HUES48 (cell line): ENCODE results near the gene CACNA1D.

Experiments used
- H3K27ac ChIP-seq: one replicate; pipeline ENCODE4 v1.7.0; 2013; ENCODE audit warnings: low read depth, low read length, inconsistent platforms
- H3K27me3 ChIP-seq: 2 replicates; pipeline ENCODE4 v1.6.1; 2013; ENCODE audit warnings: mild to moderate bottlenecking, low read length; ENCODE audit not compliant: control insufficient read depth, insufficient read depth
- H3K36me3 ChIP-seq: 2 replicates; pipeline ENCODE4 v1.6.1; 2013; ENCODE audit warnings: low read length; ENCODE audit not compliant: control insufficient read depth, insufficient read depth
- H3K4me1 ChIP-seq: 2 replicates; pipeline ENCODE4 v1.6.1; 2013; ENCODE audit warnings: mild to moderate bottlenecking, low read length; ENCODE audit not compliant: control insufficient read depth, insufficient read depth
- H3K4me3 ChIP-seq: 2 replicates; pipeline ENCODE4 v1.5.1; 2013; ENCODE audit warnings: mild to moderate bottlenecking, low read depth, low read length
- H3K9ac ChIP-seq: 2 replicates; pipeline ENCODE4 v1.6.1; 2013; ENCODE audit warnings: mild to moderate bottlenecking, low read depth, low read length, moderate library complexity
- H3K9me3 ChIP-seq: 2 replicates; pipeline ENCODE4 v1.6.1; 2013; ENCODE audit warnings: low read length; ENCODE audit not compliant: control insufficient read depth, insufficient read depth

CACNA1D gene

DNA sequence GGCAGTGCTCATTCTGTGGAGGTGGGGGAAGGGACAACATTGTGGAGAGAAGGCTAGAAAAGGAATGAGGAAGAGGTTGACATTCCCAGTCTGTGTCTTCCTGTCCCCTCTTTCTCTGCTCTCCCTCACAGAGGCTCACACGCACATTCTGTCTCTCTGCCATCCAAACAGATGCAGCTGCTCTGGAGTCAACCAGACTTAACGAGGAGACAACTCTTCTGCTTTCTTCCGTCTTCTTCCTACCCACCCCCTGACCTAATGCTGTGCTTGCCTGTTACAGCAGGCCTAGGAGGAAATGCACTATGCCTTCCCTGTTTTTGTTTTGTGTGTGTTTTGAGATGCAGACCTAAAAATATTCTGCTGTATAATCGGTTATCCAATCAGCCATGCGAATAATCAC lies 121.9 kb downstream of the CACNA1D start:
- Histone ChIP-seq H3K9ac (no peak overlapping the region), H3K4me1 (0 out of 2 replicates have a peak, but pooled peaks cover 5% of the 10 kb centered on the region), H3K27ac (no peak overlapping the region), H3K36me3 (no peaks in the 10 kb centered on the region), H3K27me3 (no peaks in the 10 kb centered on the region), H3K9me3 (no peaks in the 10 kb centered on the region), H3K4me3 (no peak overlapping the region)

GRCh38 chr3:53616971-53617892 lies 122.8 kb downstream of the CACNA1D start:
- no peak overlapping the region for H3K9ac ChIP-seq
- no peak overlapping the region for H3K27ac ChIP-seq
- no peak overlapping the region for H3K4me3 ChIP-seq
- no peaks in the 10 kb centered on the region for H3K27me3 ChIP-seq
- H3K4me1 ChIP-seq: 0 out of 2 replicates have a peak, but pooled peaks cover 4% of the 10 kb centered on the region
- H3K36me3 ChIP-seq: no peaks in the 10 kb centered on the region
- H3K9me3 ChIP-seq: no peaks in the 10 kb centered on the region

DNA sequence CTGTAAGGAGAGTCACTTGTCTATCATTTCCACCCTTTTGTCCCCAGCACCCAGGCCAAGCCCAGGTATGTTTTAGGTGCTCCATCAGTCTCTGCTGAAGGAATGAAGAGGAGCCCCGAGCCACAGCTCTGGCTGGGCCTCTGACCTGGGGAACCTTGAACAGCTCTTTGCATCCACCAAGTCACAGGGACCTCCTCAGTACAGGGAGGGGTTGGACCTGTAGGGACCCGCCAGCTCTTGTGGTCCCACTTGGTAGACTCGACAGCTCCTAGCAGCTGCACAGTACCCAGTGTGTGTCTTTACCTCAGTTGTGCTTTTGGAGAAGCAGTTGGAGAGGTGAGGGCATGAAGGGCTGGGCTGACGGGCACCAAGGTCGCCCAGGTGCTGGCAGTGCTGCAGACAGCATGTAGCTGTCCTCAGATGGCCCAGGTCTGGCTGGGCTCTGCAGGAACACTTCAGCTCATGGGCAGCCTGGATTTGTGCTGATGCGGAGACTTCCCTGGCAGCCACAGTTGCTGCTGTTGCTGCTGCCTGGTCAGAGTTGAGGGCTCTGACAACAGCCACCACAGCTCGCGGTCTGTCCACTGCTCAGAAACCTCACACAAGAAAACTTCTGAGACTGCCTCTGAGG lies 123.6 kb downstream of the CACNA1D start:
- no peak overlapping the region for H3K27ac ChIP-seq
- H3K36me3 ChIP-seq: no peaks in the 10 kb centered on the region
- H3K4me1 ChIP-seq: no peaks in the 10 kb centered on the region
- no peak overlapping the region for H3K9ac ChIP-seq
- no peak overlapping the region for H3K4me3 ChIP-seq
- H3K27me3 ChIP-seq: no peaks in the 10 kb centered on the region
- H3K9me3 ChIP-seq: no peaks in the 10 kb centered on the region

DNA sequence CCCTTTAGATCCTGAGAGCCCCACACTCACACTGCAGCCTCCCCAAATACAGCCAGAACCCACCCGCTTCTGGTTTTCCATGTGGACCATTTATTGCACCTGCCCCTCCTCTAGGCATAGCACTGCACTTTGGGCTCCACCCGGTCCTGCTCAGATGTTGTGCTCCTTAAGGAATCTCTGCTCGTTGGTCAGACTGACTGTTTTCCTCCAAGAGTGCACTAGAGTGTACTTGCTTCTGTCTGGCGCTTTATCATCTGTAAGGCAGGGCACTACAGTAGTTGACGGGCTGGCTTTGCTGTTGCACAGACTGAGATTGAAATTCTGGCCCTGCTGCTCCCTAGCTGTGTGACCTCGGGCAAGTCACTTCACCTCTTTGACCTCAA lies 124.1 kb downstream of the CACNA1D start:
- no peak overlapping the region for H3K9ac ChIP-seq
- H3K36me3 ChIP-seq: no peaks in the 10 kb centered on the region

DNA sequence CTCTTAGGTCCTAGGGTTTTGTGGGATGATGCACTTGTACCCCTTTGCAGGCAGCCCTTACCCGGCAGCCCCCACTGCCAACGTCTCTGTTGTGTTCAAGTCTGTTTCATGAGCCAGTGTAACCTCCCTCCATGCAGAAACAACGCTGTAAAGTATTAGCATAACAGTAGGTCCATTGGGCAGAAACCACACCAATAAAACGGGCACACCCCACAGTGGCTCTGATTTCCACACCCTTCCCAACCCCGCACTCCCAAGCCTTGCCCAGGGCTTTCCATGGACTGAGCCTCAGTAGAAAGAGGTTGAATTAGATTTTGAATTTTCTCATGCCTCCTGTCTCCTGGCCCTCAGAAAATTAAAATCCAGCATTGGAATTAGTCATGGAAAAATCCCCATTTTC lies 124.5 kb downstream of the CACNA1D start:
- Histone ChIP-seq H3K27me3 (no peaks in the 10 kb centered on the region), H3K9ac (no peak overlapping the region), H3K9me3 (no peaks in the 10 kb centered on the region), H3K27ac (no peak overlapping the region), H3K36me3 (no peaks in the 10 kb centered on the region), H3K4me1 (no peaks in the 10 kb centered on the region), H3K4me3 (no peak overlapping the region)

More for the DNA sequence above, 124.1 kb downstream of the CACNA1D start:
- no peaks in the 10 kb centered on the region for H3K27me3 ChIP-seq
- H3K4me3 ChIP-seq: no peak overlapping the region
- no peaks in the 10 kb centered on the region for H3K9me3 ChIP-seq
- H3K4me1 ChIP-seq: no peaks in the 10 kb centered on the region
- no peak overlapping the region for H3K27ac ChIP-seq

GRCh38 chr3:53624061-53624857 lies 129.8 kb downstream of the CACNA1D start:
- Histone ChIP-seq H3K27ac (no peak overlapping the region), H3K4me1 (no peaks in the 10 kb centered on the region), H3K36me3 (no peaks in the 10 kb centered on the region), H3K4me3 (no peak overlapping the region), H3K27me3 (no peaks in the 10 kb centered on the region), H3K9ac (no peak overlapping the region), H3K9me3 (no peaks in the 10 kb centered on the region)

GRCh38 chr3:53626876-53627275 lies 132.5 kb downstream of the CACNA1D start:
- H3K4me1 ChIP-seq: no peaks in the 10 kb centered on the region
- no peak overlapping the region for H3K4me3 ChIP-seq
- no peaks in the 10 kb centered on the region for H3K9me3 ChIP-seq
- no peak overlapping the region for H3K9ac ChIP-seq
- H3K27me3 ChIP-seq: no peaks in the 10 kb centered on the region
- H3K27ac ChIP-seq: no peak overlapping the region
- no peaks in the 10 kb centered on the region for H3K36me3 ChIP-seq

- H3K27me3 ChIP-seq: no peaks in the 10 kb centered on the region
- H3K4me3 ChIP-seq: no peak overlapping the region
- H3K9ac ChIP-seq: no peak overlapping the region
- no peaks in the 10 kb centered on the region for H3K4me1 ChIP-seq
- no peaks in the 10 kb centered on the region for H3K9me3 ChIP-seq
- H3K36me3 ChIP-seq: no peaks in the 10 kb centered on the region
- no peak overlapping the region for H3K27ac ChIP-seq
These were observed 134.4 kb downstream of the CACNA1D start for GRCh38 chr3:53628536-53629401.

GRCh38 chr3:53629402-53629723 lies 135.0 kb downstream of the CACNA1D start:
- no peak overlapping the region for H3K27ac ChIP-seq
- no peaks in the 10 kb centered on the region for H3K4me1 ChIP-seq
- no peaks in the 10 kb centered on the region for H3K27me3 ChIP-seq
- H3K4me3 ChIP-seq: no peak overlapping the region
- no peaks in the 10 kb centered on the region for H3K36me3 ChIP-seq
- H3K9me3 ChIP-seq: no peaks in the 10 kb centered on the region
- H3K9ac ChIP-seq: no peak overlapping the region

DNA sequence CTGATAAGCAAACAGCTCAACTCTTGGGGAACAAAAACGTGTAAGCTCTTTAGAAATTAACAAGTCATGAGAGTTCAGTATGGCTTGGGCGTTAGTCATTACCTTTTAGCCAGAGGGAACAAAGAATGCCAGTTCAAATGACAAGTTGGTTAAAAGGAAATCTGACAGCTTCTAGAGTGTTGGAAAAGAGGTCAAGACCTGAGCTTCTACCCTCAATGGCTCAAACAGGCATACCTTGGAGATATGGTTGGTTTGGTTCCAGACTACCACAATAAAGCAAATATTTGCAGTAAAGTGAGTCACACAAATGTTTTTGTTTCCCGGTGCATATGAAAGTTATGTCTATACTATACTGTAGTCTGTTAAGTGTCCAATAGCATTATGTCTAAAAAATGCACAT lies 136.1 kb downstream of the CACNA1D start:
- Histone ChIP-seq H3K36me3 (no peaks in the 10 kb centered on the region), H3K9ac (no peak overlapping the region), H3K27me3 (no peaks in the 10 kb centered on the region), H3K27ac (no peak overlapping the region), H3K9me3 (no peaks in the 10 kb centered on the region), H3K4me1 (no peaks in the 10 kb centered on the region), H3K4me3 (no peak overlapping the region)
